Activated CD4-positive, alpha-beta T cell treated with anti-CD3 and anti-CD28 coated beads for 1 hour (primary cell): Measurements from ENCODE around the gene HIGD1B.
"Not testable (repeated sequence)": the region's sequence is repeated elsewhere in the genome, so short reads cannot be mapped to it uniquely, and the experiment has no call there.

Experiments used
- DNase-seq: peaks from one replicate; pipeline ENCODE4 v3.0.0-alpha.2; 2020

HIGD1B gene

DNA sequence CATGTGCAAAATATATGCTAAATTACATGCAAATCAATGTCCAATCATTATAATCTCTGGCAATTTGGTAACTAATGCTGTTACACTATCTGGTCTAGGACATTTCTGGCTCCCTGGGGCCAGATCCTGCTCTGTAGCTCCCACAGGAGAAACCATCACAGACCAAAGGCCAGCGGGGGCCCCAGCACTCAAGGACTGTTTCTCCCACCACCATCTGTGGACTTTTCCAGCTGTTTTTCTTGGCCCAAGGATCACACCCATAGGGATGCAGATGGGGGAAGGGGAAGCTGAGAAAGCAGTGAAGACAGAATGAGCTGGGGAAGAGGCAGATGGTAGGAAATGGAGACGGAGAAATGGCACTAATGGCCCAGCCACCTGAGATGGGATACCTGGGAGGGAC, at the start of gene HIGD1B:
HIGD1B (plus strand) TSS at position 298 of the 400 bp plus-strand sequence. CDS start 270 bp downstream, outside the sequence.
- no peak for DNase-seq

DNA sequence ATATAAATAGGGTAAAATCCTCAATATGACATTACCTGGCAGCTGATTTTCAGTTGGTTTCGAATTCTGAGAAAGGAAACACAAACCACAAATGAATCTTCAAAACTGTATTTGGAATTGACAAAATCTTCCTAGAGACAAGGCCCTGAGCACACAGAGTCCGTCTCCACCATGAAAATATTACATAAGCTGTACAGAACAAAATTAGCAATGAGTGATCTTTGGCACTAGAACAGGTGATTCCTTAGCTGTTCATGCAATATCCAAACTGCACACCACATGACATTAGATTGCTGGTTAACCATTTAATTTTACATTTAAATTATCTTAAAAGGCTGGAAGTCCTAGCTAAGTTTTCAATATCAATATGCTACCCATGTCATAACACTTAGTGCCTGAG, 49.3 kb upstream of the HIGD1B start:
- no peak for DNase-seq

DNA sequence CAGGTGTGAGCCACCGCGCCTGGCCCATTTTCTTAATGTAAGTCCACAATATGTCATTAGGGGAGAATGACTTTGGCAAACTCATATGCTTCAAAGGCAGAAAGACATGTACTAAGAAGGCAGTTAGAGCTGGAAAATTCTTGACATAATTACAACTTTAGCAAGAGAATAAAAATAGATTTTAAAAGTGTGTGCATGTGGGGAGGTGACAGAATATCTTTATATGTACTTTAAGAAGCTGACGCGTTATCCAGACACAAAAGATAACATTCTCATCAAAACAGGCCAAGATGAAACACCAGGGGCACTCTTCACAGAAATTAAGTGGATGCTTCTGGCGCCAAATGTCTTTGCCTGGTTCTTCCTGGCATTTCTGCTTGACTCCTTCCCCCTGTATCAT, 45.8 kb upstream of the HIGD1B start:
- no peak for DNase-seq

DNA sequence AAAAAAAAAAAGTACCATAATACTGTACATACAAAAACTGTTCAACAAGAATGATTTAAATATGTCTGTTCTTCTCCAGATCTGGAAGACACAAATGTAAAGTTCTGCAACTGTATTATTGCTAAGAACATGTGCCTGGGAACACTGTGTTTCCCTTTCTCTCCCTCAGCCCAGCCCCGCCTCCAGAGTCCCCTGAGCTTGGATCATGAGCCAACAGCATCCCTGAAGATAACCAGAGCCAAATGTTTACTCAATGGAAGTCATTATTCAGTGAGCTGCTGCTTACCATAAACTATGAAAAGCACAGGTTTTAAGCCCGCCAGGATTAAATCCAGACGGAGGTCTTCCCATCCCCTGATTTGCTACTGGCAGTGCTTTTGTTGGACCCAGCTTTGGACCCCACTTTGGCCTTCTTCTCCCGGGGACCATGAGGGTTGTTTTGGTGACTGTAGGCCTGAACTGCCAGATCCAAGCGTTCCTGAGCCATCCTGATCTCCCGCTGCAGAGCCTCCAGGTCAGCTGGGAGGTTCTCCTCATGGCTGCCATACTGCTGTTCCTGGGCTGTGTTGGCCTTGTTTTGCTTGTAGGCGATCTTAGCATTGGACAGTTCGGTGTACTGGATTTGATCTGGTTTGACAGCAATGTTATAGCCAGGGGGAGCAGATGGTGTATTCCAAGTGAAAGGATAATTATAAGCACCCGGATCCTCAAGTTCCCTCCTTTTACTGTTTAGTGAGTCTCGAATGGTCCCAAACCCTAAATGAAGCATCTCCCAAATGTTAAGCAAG, 43.2 kb upstream of the HIGD1B start:
- DNase-seq: no peak

DNA sequence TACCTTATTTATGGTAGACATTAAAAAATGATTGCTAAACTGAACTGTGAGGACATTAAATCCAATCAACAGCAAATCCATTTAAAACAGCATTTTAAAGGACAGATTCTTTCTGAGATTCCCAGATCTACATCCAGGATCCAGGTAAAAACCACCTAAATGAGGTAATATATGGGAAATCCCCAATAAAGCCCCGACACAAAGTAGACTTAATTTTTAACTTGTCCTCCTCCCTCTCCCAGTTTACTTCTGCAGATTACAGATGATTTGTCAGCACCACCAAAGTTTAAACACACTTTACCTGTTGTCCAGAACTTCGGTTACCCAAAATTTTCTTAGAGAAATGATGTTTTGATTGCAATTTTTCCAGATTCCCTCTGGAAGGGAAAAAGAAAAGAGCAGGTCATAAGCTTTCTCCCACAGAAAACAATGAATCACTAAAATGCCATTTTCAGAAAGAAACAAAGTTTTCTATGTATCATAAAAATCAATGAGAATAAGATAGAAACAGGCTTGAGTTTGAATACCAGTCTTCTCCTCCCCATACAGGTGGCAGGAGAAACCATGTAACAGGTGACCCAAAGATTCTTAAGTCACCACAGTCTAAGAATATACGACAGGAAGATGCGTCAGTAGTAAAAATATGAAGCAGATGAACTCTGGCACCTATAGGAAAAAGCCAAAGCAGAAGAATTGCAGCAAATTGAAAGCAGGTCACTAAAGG, 40.4 kb upstream of the HIGD1B start:
- no peak for DNase-seq

DNA sequence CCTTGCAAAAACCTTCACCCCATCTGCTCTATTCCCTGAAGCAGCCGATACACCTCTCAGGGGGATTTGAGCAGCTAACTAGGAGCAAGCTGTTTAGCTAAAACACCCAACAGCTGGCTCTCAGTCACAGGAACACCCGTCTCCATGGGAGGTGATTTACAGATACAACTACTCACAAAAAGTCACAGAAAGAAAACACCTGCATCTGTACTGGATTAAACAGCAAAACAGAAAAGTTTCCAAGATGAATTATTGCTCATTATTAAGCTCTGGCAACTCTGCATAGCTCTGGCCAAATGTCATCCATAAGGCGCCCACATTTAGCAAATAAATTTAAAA, 39.9 kb upstream of the HIGD1B start:
- no peak for DNase-seq

DNA sequence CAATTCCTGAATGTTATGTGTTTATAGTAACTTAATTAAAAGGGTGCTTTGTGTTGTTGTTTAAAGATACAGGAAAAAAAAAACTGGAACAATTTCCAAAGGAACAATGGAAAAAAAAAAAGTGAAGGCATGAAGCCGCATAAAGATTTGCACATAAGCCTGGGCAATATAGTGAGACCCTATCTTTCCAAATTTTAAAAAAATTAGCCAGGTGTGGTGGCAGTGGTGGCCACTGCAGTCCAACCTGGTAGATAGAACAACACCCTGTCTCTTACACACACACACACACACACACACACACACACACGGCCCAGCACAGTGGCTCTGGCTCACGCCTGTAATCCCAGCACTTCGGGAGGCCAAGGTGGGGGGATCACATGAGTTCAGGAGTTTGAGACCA, 39.5 kb upstream of the HIGD1B start:
- DNase-seq: no peak

DNA sequence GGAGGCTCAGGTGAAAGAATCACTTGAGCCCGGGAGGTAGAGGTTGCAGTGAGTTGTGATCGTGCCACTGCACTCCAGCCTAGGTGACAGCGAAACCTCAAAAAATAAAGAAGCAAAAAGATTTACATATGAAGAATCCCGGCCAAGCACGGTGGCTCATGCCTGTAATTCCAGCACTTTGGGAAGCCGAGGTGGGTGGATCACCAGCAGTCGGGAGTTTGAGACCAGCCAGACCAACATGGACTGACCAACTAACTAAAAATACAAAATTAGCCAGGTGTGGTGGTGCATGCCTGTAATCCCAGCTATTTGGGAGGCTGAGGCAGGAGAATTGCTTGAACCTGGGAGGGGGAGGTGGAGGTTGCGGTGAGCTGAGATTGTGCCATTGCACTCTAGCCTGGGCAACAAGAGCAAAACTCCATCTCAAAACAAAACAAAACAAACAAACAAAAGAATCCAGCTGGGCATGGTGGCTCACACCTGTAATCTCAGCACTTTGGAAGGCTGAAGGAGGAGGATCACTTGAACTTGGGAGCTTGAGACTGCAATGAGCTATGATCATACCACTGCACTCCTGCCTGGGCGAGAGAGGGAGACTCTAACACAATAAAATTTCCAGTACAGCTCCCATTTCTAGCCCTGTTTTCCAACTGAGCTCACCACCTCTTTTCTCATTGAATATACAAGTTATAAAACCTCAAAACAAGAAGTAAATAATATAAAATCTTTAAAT, 38.9 kb upstream of the HIGD1B start:
- DNase-seq: not testable (repeated sequence)

DNA sequence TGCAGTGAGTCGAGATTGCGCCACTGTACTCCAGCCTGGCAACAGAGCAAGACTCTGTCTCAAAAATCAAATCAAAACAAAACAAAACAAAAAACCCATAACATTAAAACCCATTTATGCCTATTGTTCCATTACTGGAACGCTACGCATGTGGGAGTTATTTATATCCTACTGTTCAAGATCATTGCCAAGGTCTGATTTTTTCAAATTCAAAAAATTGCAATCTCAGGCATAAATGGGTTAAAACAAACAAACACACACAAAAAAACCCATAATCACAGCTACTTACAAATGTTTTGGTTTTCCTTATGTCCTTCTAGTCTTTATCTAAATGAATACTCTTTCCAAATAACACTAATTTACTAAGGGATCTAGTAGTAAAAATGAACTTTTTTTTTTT, 35.4 kb upstream of the HIGD1B start:
- DNase-seq: no peak

DNA sequence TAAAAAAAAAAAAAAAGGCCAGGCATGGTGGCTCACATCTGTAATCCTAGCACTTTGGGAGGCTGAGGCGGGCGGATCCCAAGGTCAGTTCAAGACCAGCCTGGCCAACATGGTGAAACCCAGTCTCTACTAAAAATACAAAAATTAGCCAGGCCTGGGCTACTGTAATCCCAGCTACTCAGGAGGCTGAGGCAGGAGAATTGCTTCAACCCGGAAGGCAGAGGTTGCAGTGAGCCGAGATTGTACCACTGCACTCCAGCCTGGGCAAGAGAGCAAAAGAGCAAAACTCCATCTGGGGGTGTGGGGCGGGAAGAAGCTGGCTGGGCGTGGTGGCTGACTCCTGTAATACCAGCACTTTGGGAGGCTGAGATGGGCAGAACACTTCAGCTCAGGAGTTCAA, 29.2 kb upstream of the HIGD1B start:
- not testable (repeated sequence) for DNase-seq

DNA sequence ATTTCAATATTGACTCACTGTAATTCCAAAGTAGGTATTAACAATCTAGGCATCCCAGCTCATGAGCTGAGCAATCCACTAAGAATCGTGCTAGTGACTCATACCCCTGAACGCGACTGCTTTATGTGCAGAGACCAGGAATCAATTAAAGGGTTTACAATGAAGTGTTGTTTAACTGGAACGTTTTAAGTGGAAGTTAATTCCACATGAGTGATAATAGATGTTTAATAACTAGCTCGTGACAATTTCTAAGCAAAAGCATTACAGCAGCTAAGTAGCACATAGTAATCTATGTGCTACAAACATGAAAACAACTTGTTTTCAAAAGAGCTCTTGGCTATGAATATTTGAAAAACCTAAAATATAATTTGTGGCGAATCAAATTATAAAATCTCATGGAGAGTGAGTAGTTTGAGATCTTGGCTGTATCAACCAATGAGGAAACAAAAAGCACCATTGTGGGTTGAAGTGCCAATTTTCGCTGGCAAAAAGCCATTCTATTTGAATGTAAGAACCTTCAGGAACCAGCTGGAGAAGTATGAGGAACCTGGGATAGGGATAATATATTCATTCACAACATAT, 27.0 kb upstream of the HIGD1B start:
- DNase-seq: no peak

DNA sequence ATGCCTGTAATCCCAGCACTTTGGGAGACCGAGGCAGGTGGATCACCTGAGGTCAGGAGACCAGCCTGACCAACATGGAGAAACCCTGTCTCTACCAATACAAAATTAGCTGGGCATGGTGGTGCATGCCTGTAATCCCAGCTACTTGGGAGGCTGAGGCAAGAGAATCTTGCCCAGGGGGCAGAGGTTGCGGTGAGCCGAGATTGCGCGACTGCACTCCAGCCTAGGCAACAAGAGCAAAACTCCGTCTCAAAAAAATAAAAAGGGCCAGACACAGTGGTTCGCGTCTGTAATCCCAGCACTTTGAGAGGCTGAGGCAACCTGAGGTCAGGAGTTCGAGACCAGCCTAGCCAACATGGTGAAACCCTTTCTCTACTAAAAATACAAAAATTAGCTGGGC, 22.4 kb upstream of the HIGD1B start:
- not testable (repeated sequence) for DNase-seq

DNA sequence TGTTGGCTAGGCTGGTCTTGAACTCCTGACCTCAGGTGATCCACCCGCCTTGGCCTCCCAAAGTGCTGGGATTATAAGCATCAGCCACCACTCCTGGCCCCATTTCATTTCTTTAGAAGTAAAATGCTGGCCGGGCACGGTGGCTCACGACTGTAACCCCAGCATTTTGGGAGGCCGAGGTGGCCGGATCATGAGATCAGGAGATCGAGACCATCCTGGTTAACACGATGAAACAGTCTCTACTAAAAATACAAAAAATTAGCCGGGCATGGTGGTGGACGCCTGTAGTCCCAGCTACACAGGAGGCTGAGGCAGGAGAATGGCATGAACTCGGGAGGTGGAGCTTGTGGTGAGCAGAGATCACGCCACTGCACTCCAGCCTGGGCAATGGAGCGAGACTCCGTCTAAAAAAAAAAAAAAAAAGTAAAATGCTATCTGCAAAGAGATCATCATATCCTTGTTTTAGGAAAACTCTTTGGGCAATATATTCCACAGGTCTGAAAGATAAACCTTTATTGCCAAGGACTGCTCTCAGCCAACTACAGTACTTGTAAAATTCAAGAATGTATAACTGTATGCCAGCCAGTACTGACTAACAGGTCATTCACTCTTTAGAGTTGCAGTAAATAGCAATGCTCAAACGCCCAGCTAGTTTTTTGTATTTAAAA, 21.4 kb upstream of the HIGD1B start:
- no peak for DNase-seq

DNA sequence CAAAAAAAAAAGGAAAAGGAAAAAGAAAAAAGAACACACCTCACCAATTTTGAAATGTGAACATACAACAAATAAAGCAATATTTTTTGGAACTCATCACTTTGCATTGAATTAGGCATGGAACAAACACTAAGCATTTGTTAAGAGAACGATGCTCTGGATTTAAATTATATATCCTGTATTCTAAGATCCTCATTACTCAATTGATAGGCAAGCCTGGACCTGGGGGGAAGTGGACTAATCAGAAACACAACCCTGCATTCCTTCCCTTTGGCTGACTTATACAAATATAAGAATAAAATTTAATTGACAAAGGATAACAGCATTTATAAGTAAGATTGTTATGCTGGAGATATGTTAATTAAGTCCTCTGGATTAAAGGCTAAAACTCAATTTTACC, 19.8 kb upstream of the HIGD1B start:
- no peak for DNase-seq

DNA sequence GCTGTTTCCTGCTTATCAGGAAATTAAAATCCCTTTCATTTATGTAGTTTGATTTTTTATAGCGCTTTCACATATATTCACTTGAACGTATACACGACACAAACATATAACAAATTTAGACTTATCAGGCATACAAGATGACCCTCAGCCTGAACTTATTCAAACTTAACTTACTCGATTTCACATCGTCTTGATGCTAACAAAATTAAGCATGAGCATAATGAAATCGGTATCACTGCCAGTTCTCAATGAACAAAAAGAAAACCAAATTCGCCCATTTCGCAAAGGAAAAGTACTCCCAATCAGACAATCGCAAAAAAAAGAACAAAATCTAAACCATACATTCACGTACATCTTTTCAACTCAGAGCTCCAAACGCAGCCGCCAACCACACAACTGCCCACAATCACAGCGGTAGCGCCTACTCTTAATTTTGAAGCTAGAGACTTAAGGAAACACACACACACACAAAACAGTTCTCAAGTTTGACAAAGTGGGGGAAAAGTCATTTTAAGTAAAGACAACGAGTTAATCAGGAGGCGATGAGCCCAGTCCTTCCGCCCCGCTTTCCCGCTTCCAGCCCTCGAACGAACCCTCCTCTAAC, 18.7 kb upstream of the HIGD1B start:
- no peak for DNase-seq

DNA sequence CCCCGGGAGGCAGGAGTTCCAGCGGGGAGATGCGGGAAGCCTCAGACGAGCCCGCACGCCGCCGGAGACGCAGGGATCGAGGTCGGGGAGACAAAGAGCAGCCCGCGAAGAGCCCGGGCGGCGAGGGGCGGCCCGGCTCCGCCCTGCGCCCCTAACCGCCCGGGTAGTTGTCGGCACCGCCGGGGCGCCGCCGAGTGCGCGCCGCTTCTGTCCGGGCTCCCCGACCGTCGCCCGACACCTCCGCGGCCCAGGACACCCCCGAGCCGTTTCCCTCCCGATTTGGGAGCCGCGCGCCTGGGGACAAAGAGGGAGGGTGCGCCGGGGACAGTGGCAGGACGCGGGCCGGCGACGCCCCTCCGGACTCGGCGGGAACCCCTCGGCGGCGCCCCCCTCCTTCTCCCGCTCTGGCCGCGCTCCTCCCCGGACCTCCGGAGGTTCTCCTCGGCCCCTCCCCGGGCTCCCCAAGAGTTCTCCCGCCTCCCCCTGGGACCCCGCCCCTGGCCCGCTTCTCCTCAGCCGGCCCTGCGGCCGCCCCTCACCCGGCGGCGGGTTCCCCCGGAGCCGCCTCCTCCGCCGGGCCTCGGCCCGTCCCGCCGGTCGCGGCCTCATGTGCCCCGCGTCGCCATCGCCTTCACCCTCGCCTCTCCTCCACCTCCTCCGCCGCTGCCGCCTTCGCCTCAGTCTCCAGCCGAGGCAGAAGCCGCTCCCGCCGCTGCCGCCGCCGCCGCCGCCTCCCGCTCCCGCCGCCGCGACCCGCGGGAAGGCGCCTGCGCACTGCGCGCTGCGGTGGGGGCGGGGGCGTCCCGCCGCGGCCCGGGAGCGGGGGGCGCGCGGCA, 17.9 kb upstream of the HIGD1B start, which contains the start of gene GJC1:
GJC1 (minus strand) TSS at position 765 of the 836 bp plus-strand sequence. CDS start 24,470 bp downstream, outside the sequence.
- DNase-seq: no peak

DNA sequence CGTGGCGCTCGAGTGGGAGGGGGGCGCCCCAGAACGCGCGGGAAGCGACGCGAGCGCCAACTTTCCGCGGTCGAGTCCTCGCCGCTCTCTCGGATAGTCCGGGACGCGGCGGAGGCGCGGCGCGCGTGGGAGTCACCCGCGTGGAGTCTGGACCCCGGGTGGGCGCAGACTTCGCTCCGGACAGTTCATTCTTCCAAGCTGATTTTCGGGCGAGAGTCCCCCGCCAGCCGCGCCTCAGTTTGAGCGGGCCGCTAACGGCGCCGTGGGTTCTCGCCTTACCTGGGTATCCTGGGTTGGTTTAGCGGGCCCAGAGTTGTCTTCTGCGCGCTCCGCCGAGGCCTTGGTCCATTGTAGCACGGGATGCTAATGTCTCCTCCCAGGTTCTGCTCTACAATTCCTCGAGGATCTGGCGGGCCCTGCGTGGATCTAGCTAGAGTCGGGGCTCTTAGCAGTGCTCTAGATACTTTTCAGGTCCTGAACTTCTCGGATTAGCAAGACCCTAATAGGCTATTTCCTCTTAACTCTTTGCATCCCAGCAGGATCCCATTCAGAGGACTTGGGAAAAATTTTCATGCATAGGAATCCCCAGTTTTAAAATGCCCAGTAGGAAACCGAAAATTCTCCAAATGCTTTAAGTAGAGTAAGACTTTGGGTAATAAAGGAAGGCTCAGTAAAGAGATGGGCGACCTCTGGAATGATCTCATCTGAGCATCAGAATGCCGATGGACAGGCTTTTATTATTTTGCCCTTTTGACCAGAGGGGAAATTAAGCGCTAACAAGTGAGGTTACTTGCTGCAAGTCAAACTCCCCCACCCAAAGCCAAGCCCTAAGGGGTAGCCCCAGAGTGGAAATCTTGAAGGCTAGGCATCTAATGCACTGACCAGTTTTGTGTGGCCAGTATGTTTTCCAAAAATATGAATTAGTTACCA, 17.1 kb upstream of the HIGD1B start:
- peak; percentile 9 for DNase-seq

DNA sequence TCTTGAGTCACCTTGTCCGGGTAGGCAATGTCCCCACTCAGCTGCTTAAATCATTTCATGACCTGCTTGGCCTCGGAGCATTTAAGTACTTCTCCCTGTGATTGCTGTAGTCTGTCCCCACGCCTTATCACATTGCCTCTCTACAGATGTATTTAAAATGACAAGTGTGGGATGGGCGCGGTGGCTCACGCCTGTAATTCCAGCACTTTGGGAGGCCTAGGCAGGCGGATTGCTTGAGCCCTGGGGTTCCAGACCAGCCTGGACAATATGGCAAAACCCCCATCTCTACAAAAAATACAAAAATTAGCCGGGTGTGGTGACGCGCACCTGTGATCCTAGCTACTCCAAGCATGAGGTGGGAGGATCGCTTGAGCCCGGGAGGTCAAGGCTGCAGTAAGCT, 16.3 kb upstream of the HIGD1B start:
- no peak for DNase-seq

DNA sequence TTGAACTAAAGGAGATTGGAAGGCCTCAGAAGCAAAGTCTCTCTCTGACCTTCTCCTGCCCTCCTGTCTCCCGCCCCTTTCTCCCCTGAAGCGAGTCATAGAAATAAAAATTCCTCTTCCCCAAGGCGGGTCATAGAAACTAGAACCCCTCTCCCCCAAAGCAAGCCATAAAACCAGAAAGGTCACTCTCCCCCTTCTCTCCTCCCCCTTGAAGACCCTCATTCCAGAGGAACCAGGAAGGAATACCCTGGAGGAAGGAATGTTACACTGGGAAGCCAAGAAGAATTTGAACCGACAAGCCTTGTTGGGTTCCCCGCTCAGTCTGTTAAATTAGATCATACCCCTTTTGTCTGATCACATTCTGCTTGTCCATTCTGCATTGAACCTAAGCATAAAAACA, 14.9 kb upstream of the HIGD1B start:
- DNase-seq: no peak

DNA sequence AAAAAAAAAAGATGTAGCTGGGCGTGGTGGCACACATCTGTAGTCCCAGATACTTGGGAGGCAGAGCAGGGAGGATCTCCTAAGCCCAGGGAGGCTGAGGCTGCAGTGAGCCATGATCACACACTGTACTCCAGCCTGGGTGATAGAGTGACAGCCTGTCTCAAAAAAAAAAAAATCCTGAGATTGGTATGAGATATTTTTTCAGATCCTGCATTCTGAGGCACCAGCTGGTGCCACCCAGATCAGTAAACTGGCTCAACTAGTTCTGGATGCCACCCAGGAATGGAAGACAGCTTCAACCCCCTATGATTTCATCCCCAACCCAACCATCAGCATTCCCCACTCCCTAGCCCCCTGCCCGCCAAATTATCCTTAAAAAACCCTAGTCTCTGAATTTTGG, 10.5 kb upstream of the HIGD1B start:
- DNase-seq: no peak
